Activated CD4-positive, alpha-beta memory T cell treated with anti-CD3 and anti-CD28 coated beads, Interleukin-2, amount 10 ng/mL, durations not matched to agents 7 days and 5 days (primary cell): Measurements from ENCODE around the gene PROCR. TPM values are rescaled to one million over a fixed set of nuclear protein-coding genes. Genes with fewer than 3 reads are reported as not detected.
A peak's percentile ranks its signal among the peaks of the same experiment; 100 is the strongest.
"Not testable (repeated sequence)": the region's sequence is repeated elsewhere in the genome, so short reads cannot be mapped to it uniquely, and the experiment has no call there.

Experiments
- CTCF ChIA-PET: fragments of 350-600 bp; sonication (Branson Sonifier 250); formaldehyde crosslinking; loops from one replicate; lab custom pipeline; 2021; ENCODE audit warnings: antibody characterized with exemption, inconsistent platforms; lab: Charles Lee
- POLR2A ChIA-PET: fragments of 350-600 bp; sonication (Branson Sonifier 250); formaldehyde crosslinking; loops from one replicate; lab custom pipeline; 2021; ENCODE audit warnings: antibody characterized with exemption; lab: Charles Lee
- DNase-seq: peaks from one replicate; pipeline ENCODE4 v3.0.0-alpha.2; 2020
- H3K27ac Mint-ChIP-seq: one replicate; pipeline ENCODE4 v1.8.0; 2021; ENCODE audit warnings: mild to moderate bottlenecking, mixed read lengths
- H3K27me3 Mint-ChIP-seq: one replicate; pipeline ENCODE4 v1.8.0; 2021; ENCODE audit warnings: mixed read lengths
- H3K36me3 Mint-ChIP-seq: one replicate; pipeline ENCODE4 v1.8.0; 2021; ENCODE audit warnings: low read depth, mixed read lengths
- H3K4me1 Mint-ChIP-seq: one replicate; pipeline ENCODE4 v1.8.0; 2021; ENCODE audit warnings: mixed read lengths
- H3K4me3 Mint-ChIP-seq: one replicate; pipeline ENCODE4 v1.8.0; 2021; ENCODE audit warnings: mild to moderate bottlenecking, mixed read lengths
- H3K9me3 Mint-ChIP-seq: one replicate; pipeline ENCODE4 v1.8.0; 2021; ENCODE audit warnings: mixed read lengths
- total RNA-seq, 2 experiments: library from RNA; stranded (reverse); gene quantifications; one replicate each; pipeline ENCODE4 v1.2.3, GENCODE V29; 2021

Gene PROCR
- total RNA-seq, 2 experiments from 2014 or later = 0.88 to 0.95 TPM

DNA sequence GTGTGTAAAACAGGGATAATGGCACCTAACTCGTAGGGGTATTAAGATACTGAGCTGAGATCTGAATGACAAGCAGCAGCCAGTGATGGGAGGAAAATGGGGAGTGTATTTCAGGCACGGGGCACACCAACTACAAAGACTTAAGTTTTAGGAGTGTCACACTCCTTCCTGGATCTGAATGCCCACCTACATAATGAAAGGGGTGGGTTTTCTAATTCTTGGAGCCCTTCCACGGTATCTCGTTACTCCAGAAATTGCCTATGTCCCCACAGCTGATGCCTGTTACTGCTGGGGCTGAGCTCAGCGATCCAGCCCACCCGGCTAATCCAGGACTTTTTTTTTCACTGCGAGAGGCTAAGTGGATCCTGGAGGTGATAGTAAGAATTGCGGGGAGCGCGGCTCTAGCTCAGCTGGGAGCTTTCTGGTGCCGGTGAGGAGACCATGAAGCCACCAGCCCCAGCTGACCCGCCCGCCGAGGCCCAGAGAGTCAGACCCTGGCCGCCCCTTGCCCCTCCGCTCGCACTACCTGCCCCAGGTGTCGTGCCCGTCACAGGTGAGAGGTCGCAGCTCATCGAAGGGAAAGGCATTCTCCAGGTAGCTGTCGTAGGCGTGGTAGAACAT, 25.5 kb upstream of the PROCR start:
- Mint-ChIP-seq H3K4me1 (peaks cover 33% of the 10 kb centered on the region), H3K36me3 (peaks cover 33% of the 10 kb centered on the region), H3K4me3 (peak overlapping the region; percentile 99), H3K27me3 (no peaks in the 10 kb centered on the region), H3K9me3 (no peaks in the 10 kb centered on the region), H3K27ac (peak overlapping the region; percentile 91)
- ChIA-PET CTCF (interaction anchor here (0.7 to 4.0 kb wide), 13 partner anchors 15 to 301 kb away, joined by 3 to 83 read pairs (median 4); partner anchors contain the start of genes GGT7, MMP24OS and TRPC4AP), POLR2A (interaction anchor here (0.9 to 2.2 kb wide), 29 partner anchors 10 to 809 kb away, joined by 3 to 29 read pairs (median 4); partner anchors contain the start of genes ACSS2, CEP250, EIF6 and MMP24OS)
- no peak for DNase-seq

DNA sequence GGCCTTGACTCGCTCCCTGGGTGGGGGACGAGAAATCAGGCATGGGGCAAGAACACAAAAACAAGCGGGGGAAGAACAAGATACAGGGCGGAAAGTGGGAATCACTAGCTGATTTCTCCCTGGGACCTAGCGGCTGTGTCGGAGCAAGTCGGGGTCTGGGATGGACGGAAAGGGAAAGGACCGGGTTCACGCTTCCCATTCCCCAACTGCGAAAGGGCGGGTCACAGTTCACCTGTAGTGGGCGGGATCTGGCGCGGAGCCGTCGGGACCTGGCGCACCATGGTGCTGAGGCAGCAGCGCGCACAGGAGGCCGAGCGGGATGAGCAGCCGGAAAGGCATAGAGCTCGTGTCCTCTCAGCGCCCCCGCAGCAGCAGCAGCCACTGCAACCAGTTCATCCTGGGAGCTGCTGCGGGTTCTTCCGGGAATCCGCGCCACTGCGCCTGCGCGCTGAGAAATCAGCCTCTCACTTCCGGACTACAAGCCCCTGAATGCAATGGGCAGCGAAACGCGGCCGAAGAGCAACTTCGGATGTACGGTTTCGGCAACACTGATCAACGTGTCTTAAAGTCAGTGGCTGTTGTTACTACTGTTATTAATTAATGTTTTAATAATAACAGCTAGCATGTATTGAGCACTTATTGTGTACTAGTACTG, 24.8 kb upstream of the PROCR start, which contains the start of gene EDEM2:
TSS of gene EDEM2 (minus strand) at position 417 of the 655 bp plus-strand sequence. CDS start at position 339, 78 bp downstream.
- Mint-ChIP-seq H3K4me3 (peak within 1 kb of the TSS; percentile 99), H3K4me1 (peaks cover 33% of the 10 kb centered on the region), H3K9me3 (no peaks in the 10 kb centered on the region), H3K27ac (peak within 1 kb of the TSS; percentile 91), H3K36me3 (peaks cover 29% of the 10 kb centered on the region), H3K27me3 (no peaks in the 10 kb centered on the region)
- ChIA-PET CTCF (interaction anchor here (0.6 to 4.0 kb wide), 15 partner anchors 14 to 807 kb away, joined by 3 to 83 read pairs (median 3); partner anchors contain the start of genes GGT7, MMP24OS, SCAND1 and TRPC4AP), POLR2A (interaction anchor here (0.9 to 2.2 kb wide), 37 partner anchors 10 to 808 kb away, joined by 3 to 29 read pairs (median 3); partner anchors contain the start of genes ACSS2, CEP250, EIF6 and MMP24OS)
- peak; percentile 95 for DNase-seq

DNA sequence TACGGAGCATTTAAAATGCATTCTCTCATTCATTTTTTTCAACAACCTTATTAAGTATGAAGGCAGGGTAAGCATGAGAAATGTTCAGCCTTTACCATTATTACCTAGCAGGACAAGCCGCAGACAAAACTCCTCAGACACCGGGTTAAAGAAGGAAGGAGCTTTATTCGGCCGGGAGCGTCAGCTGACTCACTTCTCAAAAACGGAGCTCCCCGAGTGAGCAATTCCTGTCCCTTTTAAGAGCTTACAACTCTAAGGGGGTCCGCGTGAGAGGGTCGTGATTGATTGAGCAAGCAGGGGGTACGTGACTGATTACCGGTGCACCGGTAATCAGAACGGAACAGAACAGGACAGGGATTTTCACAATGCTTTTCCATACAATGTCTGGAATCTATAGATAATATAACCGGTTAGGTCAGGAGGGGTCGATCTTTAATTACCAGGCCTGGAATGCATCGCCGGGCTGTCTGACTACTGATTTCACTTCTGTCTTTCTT, 24.2 kb upstream of the PROCR start:
- Mint-ChIP-seq H3K4me3 (peak overlapping the region; percentile 99), H3K4me1 (peaks cover 33% of the 10 kb centered on the region), H3K27ac (peak overlapping the region; percentile 91), H3K36me3 (peaks cover 25% of the 10 kb centered on the region)
- H3K9me3 Mint-ChIP-seq, H3K27me3 Mint-ChIP-seq: not testable (repeated sequence)
- ChIA-PET POLR2A (interaction anchor here (0.9 to 2.2 kb wide), 28 partner anchors 9 to 807 kb away, joined by 3 to 29 read pairs (median 4); partner anchors contain the start of genes ACSS2, CEP250, EIF6 and MMP24OS), CTCF (interaction anchor here (0.6 to 4.0 kb wide), 12 partner anchors 15 to 806 kb away, joined by 3 to 83 read pairs (median 4); partner anchors contain the start of genes GGT7, MMP24OS, SCAND1 and TRPC4AP)
- peak; percentile 31 for DNase-seq

DNA sequence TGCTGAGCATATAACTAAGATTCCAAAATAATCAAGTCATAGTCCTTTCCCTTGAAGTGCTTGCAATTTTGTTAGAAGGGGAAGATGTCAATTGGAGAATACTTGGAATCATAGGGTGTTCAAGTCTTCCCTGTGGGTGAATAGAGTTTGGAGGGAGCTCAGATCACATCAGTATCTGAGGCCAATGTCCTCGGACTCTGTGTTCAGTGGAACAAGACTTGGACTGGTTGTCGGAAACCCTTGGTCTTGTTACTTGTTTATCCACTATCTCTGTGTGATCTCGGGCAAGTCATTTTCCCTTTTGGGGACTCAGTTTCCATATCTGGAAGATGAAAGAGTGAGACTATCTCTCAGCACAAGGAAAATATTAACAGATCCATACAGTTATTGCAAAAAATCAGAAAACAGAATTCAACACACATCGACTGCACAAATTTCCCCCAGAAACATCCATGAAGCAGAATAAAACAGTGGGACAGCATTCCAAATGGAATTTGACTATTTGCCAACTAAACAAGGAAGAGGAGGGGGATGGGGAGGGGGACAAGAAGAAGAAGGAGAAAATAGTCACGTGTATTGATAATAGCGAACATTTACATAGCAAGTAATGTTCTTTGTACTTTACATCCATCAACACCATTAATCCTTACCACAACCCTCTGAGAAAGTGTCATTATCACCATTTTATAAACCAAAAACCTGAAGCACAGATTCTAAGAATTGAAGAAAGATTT, 20.9 kb upstream of the PROCR start:
- Mint-ChIP-seq H3K4me1 (peaks cover 20% of the 10 kb centered on the region), H3K27ac (no peak overlapping the region), H3K36me3 (peaks cover 5% of the 10 kb centered on the region), H3K9me3 (no peaks in the 10 kb centered on the region), H3K27me3 (no peaks in the 10 kb centered on the region), H3K4me3 (no peak overlapping the region)
- POLR2A ChIA-PET = interaction anchor here (0.7 kb wide), 1 partner anchor 10 kb away, joined by 3 read pairs; no protein-coding TSS in a partner anchor
- CTCF ChIA-PET = interaction anchor here (1.0 kb wide), 1 partner anchor 55 kb away, joined by 8 read pairs; no protein-coding TSS in a partner anchor
- no peak for DNase-seq

DNA sequence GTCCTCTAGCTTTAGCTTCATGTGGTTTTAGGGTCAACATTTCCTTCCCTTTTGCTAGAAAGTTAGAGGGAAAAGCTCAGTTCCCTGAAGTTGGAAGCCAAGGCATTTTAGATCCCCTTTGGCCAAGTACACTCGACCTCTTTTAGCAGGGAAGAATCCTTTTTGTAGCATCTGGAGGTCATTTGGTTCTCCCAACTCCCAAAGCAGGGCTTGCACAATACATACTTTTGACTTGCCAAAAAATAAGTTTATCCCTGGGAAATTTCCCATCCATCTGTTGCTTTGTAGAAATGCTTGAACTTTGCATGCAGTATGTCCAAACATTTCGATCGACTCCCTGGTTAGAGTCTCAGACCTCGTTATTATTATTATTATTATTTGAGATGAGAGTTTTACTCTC, 20.1 kb upstream of the PROCR start:
- Mint-ChIP-seq H3K4me1 (peaks cover 15% of the 10 kb centered on the region), H3K27me3 (no peaks in the 10 kb centered on the region), H3K27ac (no peak overlapping the region), H3K4me3 (no peak overlapping the region), H3K9me3 (no peaks in the 10 kb centered on the region), H3K36me3 (peaks cover 4% of the 10 kb centered on the region)
- DNase-seq = no peak
- ChIA-PET POLR2A (interaction anchor here (0.7 kb wide), 1 partner anchor 10 kb away, joined by 3 read pairs; no protein-coding TSS in a partner anchor), CTCF (interaction anchor here (1.0 kb wide), 1 partner anchor 55 kb away, joined by 8 read pairs; no protein-coding TSS in a partner anchor)

DNA sequence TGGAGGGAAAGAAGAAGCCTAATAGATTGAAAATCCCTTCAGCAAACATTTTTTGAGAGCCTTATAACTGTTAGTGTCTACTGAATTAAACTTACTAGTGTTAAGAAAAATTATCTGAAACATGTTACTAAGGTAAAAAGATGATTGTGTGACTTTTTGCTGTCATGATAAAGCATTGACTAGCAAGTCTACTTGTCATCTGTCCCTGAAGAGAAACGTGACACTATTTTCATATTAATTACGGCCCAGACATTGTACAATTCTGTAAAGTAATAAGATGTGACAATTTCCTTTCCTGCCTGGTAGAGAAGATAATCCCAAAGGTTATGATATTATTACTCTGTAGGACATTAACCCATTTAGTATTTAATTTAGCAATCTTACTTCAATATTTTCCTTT, 15.9 kb upstream of the PROCR start:
- Mint-ChIP-seq H3K4me1 (peaks cover 5% of the 10 kb centered on the region), H3K9me3 (no peaks in the 10 kb centered on the region), H3K36me3 (no peaks in the 10 kb centered on the region), H3K27ac (no peak overlapping the region), H3K27me3 (no peaks in the 10 kb centered on the region), H3K4me3 (no peak overlapping the region)
- no peak for DNase-seq
- POLR2A ChIA-PET = no interaction called here
- CTCF ChIA-PET = no interaction called here

DNA sequence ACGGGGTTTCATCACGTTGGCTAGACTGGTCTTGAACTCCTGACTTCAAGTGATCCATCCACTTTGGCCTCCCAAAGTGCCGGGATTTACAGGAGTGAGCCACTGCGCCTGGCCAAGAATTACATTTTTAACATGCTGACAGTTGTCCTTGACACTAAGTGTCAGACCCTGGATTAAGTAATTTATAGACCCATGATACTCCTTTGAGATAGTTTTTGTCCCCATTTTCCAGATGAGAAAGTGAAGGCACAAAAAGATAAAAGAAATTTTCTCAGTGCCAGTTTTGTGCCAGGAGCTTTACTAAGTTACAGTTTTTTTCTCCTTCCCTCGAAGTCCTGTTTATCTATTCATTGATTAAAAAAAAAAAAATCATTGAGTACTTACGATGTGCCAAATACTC, 14.9 kb upstream of the PROCR start:
- Mint-ChIP-seq H3K27me3 (no peaks in the 10 kb centered on the region), H3K36me3 (no peaks in the 10 kb centered on the region), H3K4me1 (peaks cover 11% of the 10 kb centered on the region), H3K4me3 (no peak overlapping the region), H3K27ac (no peak overlapping the region), H3K9me3 (no peaks in the 10 kb centered on the region)
- ChIA-PET CTCF (interaction anchor here (0.5 kb wide), 1 partner anchor 276 kb away, joined by 4 read pairs; no protein-coding TSS in a partner anchor), POLR2A (interaction anchor here (1.3 kb wide), 1 partner anchor 10 kb away, joined by 4 read pairs; the partner anchor contains the start of gene EDEM2)
- DNase-seq = no peak

DNA sequence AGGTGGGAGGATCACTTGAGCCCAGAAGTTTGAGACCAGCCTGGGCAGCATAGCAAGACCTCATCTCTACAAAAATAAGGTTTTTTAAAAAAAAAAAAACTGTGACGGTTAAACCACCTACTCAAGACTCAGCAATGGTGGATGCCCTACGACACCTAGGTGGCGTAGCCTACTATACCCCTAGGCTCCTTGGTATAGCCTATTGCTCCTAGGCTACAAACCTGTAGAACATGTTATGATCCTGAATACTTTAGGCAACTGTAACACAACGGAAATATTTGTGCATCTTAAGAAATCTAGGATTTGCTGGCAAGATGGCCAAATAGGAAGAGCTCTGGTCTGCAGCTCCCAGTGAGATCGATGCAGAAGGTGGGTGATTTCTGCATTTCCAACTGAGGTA, 11.5 kb upstream of the PROCR start:
- not testable (repeated sequence) for H3K27ac Mint-ChIP-seq, H3K36me3 Mint-ChIP-seq, H3K9me3 Mint-ChIP-seq, H3K4me3 Mint-ChIP-seq, DNase-seq
- peaks cover 12% of the 10 kb centered on the region for H3K27me3 Mint-ChIP-seq
- peaks cover 15% of the 10 kb centered on the region for H3K4me1 Mint-ChIP-seq
- CTCF ChIA-PET = interaction anchor here (3.6 kb wide), 1 partner anchor 15 kb away, joined by 10 read pairs; no protein-coding TSS in a partner anchor
- POLR2A ChIA-PET = interaction anchor here (3.1 kb wide), 1 partner anchor 13 kb away, joined by 29 read pairs; the partner anchor contains the start of gene EDEM2

DNA sequence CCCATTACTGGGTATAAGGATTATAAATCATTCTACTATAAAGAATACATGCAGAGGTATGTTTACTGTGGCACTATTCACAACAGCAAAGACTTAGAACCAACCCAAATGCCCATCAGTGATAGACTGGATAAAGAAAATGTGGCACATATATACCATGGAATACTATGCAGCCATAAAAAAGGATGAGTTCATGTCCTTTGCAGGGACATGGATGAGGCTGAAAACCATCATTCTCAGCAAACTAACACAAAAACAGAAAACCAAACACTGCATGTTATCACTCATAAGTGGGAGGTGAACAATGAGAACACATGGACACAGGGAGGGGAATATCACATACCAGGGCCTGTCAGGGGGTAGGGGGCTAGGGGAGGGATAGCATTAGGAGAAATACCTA, 7.3 kb upstream of the PROCR start:
- H3K27ac Mint-ChIP-seq, CTCF ChIA-PET, H3K9me3 Mint-ChIP-seq, DNase-seq, POLR2A ChIA-PET, H3K36me3 Mint-ChIP-seq, H3K4me3 Mint-ChIP-seq: not testable (repeated sequence)
- peaks cover 15% of the 10 kb centered on the region for H3K4me1 Mint-ChIP-seq
- peaks cover 12% of the 10 kb centered on the region for H3K27me3 Mint-ChIP-seq

DNA sequence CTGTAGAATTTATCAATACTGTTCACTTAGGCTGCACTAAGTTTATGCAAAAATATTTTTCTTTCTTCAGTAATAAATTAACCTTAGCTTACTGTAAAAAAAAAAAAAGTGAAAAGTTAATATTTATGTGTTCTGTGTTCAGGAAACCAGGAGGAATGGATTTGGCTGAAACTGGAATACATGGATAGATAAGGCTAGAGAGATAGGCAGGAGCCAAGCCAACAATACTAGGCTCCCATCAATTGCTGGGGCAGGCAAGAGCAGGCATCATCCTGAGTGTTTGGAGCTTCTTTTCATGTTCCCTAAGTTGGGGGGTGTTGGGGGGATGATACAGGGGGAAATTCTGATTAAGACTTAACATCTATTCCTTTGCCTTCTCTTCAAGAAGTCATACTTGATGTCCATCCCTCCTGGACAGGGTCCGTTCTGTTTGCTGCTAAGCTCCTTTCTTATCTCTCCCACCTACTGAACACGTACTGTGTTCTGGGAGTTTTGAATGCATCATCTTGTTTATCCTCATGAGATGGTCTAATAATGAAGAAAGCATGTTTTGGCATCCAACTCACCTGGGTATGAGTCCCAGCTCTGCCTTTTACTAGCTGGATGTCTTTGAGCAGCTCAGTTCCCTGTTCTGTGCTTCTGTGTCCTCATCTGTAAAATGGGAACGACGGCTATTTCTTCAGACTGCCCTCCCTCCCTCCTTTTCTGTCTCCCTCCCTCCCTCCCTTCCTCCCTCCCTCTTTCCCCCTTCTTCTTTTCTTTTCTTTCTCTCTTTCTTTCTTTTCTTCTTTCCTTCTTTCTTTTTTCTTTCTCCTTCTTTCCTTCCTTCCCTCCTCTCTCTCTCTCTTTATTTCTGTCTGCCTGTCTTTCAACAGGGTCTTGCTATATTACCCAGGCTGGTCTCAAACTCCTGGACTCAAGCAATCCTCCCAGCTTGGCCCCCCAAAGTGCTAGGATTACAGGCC, 6.4 kb upstream of the PROCR start:
- Mint-ChIP-seq H3K27me3 (peaks cover 12% of the 10 kb centered on the region), H3K36me3 (peaks cover 8% of the 10 kb centered on the region), H3K27ac (no peak overlapping the region), H3K4me1 (peaks cover 14% of the 10 kb centered on the region), H3K4me3 (no peak overlapping the region), H3K9me3 (peaks cover 7% of the 10 kb centered on the region)
- ChIA-PET CTCF (interaction anchor here (0.6 kb wide), 2 partner anchors 20 to 27 kb away, joined by 3 read pairs; no protein-coding TSS in a partner anchor), POLR2A (interaction anchor here (1.2 kb wide), 1 partner anchor 112 kb away, joined by 4 read pairs; the partner anchor contains the start of gene MMP24OS)
- no peak for DNase-seq

DNA sequence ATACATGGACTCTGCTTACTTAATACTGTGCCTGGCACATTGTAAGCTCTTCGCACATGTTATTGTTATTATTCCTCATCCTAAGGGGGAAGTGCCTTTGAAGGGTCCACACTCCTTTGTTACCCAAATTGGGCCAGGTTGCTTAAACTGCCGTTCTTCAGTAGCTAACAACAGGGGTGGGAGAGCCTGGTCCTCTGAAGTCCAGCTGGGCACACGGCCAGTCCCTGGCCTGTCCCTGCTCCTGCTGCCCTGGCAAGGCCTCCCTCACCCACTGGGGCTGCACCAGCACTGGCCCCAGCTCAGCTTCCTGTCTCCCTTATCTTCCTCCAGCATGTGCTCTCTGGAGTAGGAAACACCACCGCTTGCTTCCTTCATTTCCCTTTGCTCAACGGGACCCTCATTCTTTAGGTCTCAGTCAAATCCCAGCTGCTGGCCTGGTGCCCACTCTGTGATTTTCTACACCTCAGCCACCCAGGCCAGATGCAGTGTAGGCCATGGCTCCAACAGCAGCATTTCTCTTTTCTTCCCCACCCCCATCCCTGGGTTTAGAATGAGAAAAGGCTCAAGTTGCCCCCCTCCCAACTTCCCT, 5.5 kb upstream of the PROCR start:
- H3K27me3 Mint-ChIP-seq = peaks cover 12% of the 10 kb centered on the region
- no peak overlapping the region for H3K4me3 Mint-ChIP-seq
- peaks cover 8% of the 10 kb centered on the region for H3K36me3 Mint-ChIP-seq
- H3K9me3 Mint-ChIP-seq = peaks cover 7% of the 10 kb centered on the region
- no peak overlapping the region for H3K27ac Mint-ChIP-seq
- H3K4me1 Mint-ChIP-seq = peaks cover 10% of the 10 kb centered on the region
- no peak for DNase-seq
- ChIA-PET POLR2A (interaction anchor here (1.4 kb wide), 1 partner anchor 19 kb away, joined by 3 read pairs; the partner anchor contains the start of gene EDEM2), CTCF (interaction anchor here (0.6 kb wide), 1 partner anchor 21 kb away, joined by 3 read pairs; no protein-coding TSS in a partner anchor)
